ENCODE results near the gene UPP2. TPM values are rescaled to one million over a fixed set of nuclear protein-coding genes. Genes with fewer than 3 reads are reported as not detected.

The UPP2 gene
- total and polyA plus RNA-seq, 2 of the 13 experiments (the other 11 are each of a cell fraction or from before 2014, with no cell fraction given) = 0.07 to 0.28 TPM

DNA sequence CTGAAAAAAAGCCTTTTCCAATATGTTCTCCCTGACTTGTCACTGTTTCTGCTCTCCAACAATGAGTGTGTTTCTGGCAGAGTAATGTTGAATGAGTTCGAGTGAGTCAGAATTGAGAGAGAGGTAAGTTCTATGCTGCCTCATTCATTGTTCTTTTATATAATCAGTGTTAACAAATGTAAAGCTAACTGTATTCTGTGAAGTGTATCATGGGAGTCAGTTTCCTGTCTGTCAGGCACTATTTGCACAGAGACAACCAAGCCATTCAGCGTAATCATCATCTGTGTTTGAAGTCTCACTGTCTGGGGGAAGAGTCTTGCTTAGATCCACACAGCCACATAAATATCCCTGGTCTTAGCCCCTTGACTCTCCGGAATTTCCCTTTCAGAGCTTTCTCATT, 22.0 kb upstream of the UPP2 start (continued):
- TF ChIP-seq, protein P1, sequence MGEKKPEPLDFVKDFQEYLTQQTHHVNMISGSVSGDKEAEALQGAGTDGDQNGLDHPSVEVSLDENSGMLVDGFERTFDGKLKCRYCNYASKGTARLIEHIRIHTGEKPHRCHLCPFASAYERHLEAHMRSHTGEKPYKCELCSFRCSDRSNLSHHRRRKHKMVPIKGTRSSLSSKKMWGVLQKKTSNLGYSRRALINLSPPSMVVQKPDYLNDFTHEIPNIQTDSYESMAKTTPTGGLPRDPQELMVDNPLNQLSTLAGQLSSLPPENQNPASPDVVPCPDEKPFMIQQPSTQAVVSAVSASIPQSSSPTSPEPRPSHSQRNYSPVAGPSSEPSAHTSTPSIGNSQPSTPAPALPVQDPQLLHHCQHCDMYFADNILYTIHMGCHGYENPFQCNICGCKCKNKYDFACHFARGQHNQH (CRISPR knock-in tag; IDR thresholded peaks at IDR 0.05) = peak; percentile 89
- no peak for TF ChIP-seq HIC2 (CRISPR knock-in tag; IDR thresholded peaks at IDR 0.05; ENCODE audit: low read depth)
- peak; percentile 82 for TF ChIP-seq ZNF12 (CRISPR knock-in tag; IDR thresholded peaks at IDR 0.05)
- no peak for TF ChIP-seq ZNF350 (CRISPR knock-in tag; IDR thresholded peaks at IDR 0.05; ENCODE audit: borderline replicate concordance, low read depth)
- no peak for TF ChIP-seq ZFP82 (CRISPR knock-in tag; IDR thresholded peaks at IDR 0.05; ENCODE audit: borderline replicate concordance)
- no peak for TF ChIP-seq HES4 (CRISPR knock-in tag; IDR thresholded peaks at IDR 0.05; ENCODE audit: borderline replicate concordance)
- TF ChIP-seq PHF21A (CRISPR knock-in tag; IDR thresholded peaks at IDR 0.05) = 0 out of 2 replicates have a peak, but pooled peaks have one; percentile 51
- TF ChIP-seq PBX2 (CRISPR knock-in tag; IDR thresholded peaks at IDR 0.05) = no peak
- no peak for TF ChIP-seq NFRKB (IDR thresholded peaks at IDR 0.05)
- TF ChIP-seq ZNF431 (CRISPR knock-in tag; IDR thresholded peaks at IDR 0.05; ENCODE audit: borderline replicate concordance, low read depth) = peak; percentile 34; the same call in 1 of the 2 replicates
- TF ChIP-seq PHB2 (IDR thresholded peaks at IDR 0.05; ENCODE audit: partially characterized antibody) = no peak
- peak; percentile 80; the same call in 1 of the 2 replicates for TF ChIP-seq ZNF292 (CRISPR knock-in tag; IDR thresholded peaks at IDR 0.05; ENCODE audit: borderline replicate concordance, low read depth)
- TF ChIP-seq DPF2 (CRISPR knock-in tag; IDR thresholded peaks at IDR 0.05; ENCODE audit: borderline replicate concordance, low read depth) = peak; percentile 78
- TF ChIP-seq ZKSCAN8 (CRISPR knock-in tag; IDR thresholded peaks at IDR 0.05; ENCODE audit: borderline replicate concordance) = peak; percentile 95
- TF ChIP-seq RFXAP (CRISPR knock-in tag; IDR thresholded peaks at IDR 0.05; ENCODE audit: borderline replicate concordance) = no peak
- TF ChIP-seq ZNF639 (CRISPR knock-in tag; conservative IDR thresholded peaks at IDR 0.05) = no peak
- no peak for TF ChIP-seq ZBTB2 (CRISPR knock-in tag; IDR thresholded peaks at IDR 0.05; ENCODE audit: low read depth)
- no peak for TF ChIP-seq ZFY (CRISPR knock-in tag; IDR thresholded peaks at IDR 0.05)
- 0 out of 2 replicates have a peak, but pooled peaks have one; percentile 23 for TF ChIP-seq KMT2B (CRISPR knock-in tag; IDR thresholded peaks at IDR 0.05)
- no peak for TF ChIP-seq GLI4 (CRISPR knock-in tag; IDR thresholded peaks at IDR 0.05; ENCODE audit: borderline replicate concordance)
- peak; percentile 16; the same call in 1 of the 2 replicates for TF ChIP-seq SP5 (CRISPR knock-in tag; IDR thresholded peaks at IDR 0.05; ENCODE audit: borderline replicate concordance, low read depth)
- TF ChIP-seq ZNF543 (CRISPR knock-in tag; IDR thresholded peaks at IDR 0.05) = no peak
- TF ChIP-seq ZNF598 (CRISPR knock-in tag; IDR thresholded peaks at IDR 0.05; ENCODE audit: borderline replicate concordance) = no peak
